Psoas muscle (tissue), 8 donors: ENCODE data around the gene MRTFB. TPM values are rescaled to one million over a fixed set of nuclear protein-coding genes. Genes with fewer than 3 reads are reported as not detected.

Source experiments
- ATAC-seq, 4 donors: fragments of 200-7000 bp; cut with Tn5 transposase; one replicate each; pipeline ENCODE4 v1.9.1; 2020; ENCODE audit warnings: moderate library complexity in 3 of 4, mild to moderate bottlenecking in 2 of 4
- DNase-seq, 2 donors: peaks; one replicate each; pipeline ENCODE4 v3.0.0-alpha.2; 2020
- H3K27ac ChIP-seq: fragments of 200-600 bp; one replicate; pipeline ENCODE4 v1.8.0; 2022
- H3K27me3 ChIP-seq, 3 donors: fragments of 200-600 bp in 1 of 3; one replicate each; pipeline versions ENCODE4 v1.6.1 to v1.8.0; 2013 to 2022; ENCODE audit warnings: low read length in 2 of 3, mild to moderate bottlenecking in 2 of 3, moderate library complexity in 1 of 3; ENCODE audit not compliant: insufficient read depth in 3 of 3
- H3K36me3 ChIP-seq, 2 donors: fragments of 200-600 bp in 1 of 2; one replicate each; pipeline versions ENCODE4 v1.6.1 to v1.8.0; 2013 to 2022; ENCODE audit warnings: low read depth in 1 of 2, mild to moderate bottlenecking in 1 of 2, moderate library complexity in 1 of 2; ENCODE audit not compliant: insufficient read depth in 1 of 2
- H3K4me1 ChIP-seq: fragments of 200-600 bp; one replicate; pipeline ENCODE4 v1.8.0; 2022
- H3K4me3 ChIP-seq: fragments of 200-600 bp; one replicate; pipeline ENCODE4 v1.8.0; 2022; ENCODE audit warnings: mild to moderate bottlenecking
- H3K9me3 ChIP-seq: fragments of 200-600 bp; one replicate; pipeline ENCODE4 v1.8.0; 2022
- CTCF ChIP-seq: fragments of 200-600 bp; IDR thresholded peaks from one replicate; pipeline ENCODE4 v1.8.0; 2022; ENCODE audit warnings: antibody characterized with exemption
- WGBS, 3 donors: extraction: QIAGEN DNeasy Blood & Tissue Kit; methylation state at CpG; one replicate each; pipeline versions ENCODE4 v1.1.6 to v1.1.7; 2013; 5-methylcytosine and 5-hydroxymethylcytosine counted together
- intact Hi-C, 2 donors: fragments of 100-400 bp; cut with DNase I; formaldehyde crosslinking; loops; one replicate each; pipeline versions ENCODE4 v1.11.0 to v1.14.2; 2022
- polyA plus RNA-seq, 3 donors: library from polyadenylated mRNA; stranded (reverse); fragments of 200-250 nt; gene quantifications; one replicate each; pipeline ENCODE4 v1.2.3, GENCODE V29; 2013
- total RNA-seq, 4 donors: library from RNA; stranded (reverse); fragmentation: NEBNext Ultra II Directional in 2 of 4; extraction: Animal tissue kit (Norgen Biotek cat#: 25700) in 2 of 4; gene quantifications; one replicate each; pipeline versions ENCODE4 v1.2.1 to v1.2.4, GENCODE V29; 2021 to 2023
- donor health status: healthy with polysubstance abuse.
- donor health status: DM: no; HTN: no; CAD: no; lungs with moderate emphysema.
- donor health status: Bipolar disorder and iron deficiency.
- donor health status: healthy.
- donor health status: DM: yes; HTN: yes; CAD: no.
- donor health status: DM: no; HTN: no; CAD: no.
- donor health status: DM: no; HTN: no; CAD: no.
- donor health status: DM: yes; HTN: yes; CAD: no.

MRTFB gene
- total and polyA plus RNA-seq, 7 donors, result 2.7 to 26.3 (median 14.1) TPM

DNA sequence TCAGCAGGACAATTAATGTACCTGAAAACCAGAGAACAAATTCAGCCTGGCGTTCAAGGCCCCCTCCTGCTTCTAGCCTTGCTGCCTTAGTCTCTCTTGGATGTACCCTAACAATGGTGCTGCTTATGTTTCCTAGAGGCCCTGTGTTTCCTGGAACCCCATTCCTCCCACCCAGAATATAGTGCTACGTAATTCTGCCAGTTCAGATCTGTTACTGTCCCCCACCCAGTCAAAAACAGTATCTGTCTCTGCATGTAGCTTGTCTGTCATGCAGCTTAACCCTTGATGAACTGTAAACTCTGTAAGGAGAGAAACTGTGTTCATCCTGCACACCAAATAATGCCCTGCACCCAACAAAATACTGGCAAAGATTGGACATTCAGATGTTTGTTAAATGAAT is 6.8 kb downstream of the MRTFB start:
- Histone ChIP-seq H3K9me3 (no peaks in the 10 kb centered on the region), H3K36me3 (peaks cover 0 to 13% of the 10 kb centered on the region in 2 donors), H3K4me3 (no peak overlapping the region), H3K27ac (no peak overlapping the region), H3K27me3 (no peaks in the 10 kb centered on the region), H3K4me1 (no peaks in the 10 kb centered on the region)
- no peak for TF ChIP-seq CTCF
- intact Hi-C loops, result loop anchor here (10.0 kb wide), 2 partner anchors 107 to 153 kb away; partner anchors contain the start of gene ERCC4 (in 1 of the 2)
- 61 to 88% (median 66%) methylated on average over 2 of the region's 2 CpGs for WGBS, 3 donors
- ATAC-seq (no peak), DNase-seq (no peak)

DNA sequence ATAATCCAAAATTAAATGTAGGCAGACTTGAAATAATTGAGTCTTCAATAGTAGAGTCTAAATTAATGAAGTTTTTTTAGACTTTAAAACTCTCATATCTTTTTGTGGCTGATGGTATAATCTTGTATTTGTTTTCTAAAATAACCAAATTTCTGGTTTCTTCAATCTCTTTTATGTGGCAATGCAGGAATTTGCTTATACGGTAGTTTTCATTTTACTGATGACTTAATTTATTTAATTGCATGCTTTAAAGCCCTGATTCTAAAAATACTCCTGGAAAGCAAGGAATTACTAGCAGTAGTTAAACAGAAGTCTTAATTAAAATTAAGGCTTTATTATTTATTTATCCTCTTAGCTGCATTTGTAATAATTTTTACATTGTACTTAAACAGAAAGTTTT is 15.4 kb downstream of the MRTFB start:
- Histone ChIP-seq H3K27me3 (no peaks in the 10 kb centered on the region), H3K27ac (no peak overlapping the region), H3K36me3 (no peaks in the 10 kb centered on the region), H3K9me3 (no peaks in the 10 kb centered on the region), H3K4me3 (no peak overlapping the region), H3K4me1 (peaks cover 39% of the 10 kb centered on the region)
- no peak for DNase-seq
- 60 to 78% (median 65%) methylated on average over 1 of the region's 1 CpG for WGBS, 3 donors
- no peak for ATAC-seq
- intact Hi-C loops, result no loop called here
- no peak for TF ChIP-seq CTCF

- Histone ChIP-seq H3K36me3 (no peaks in the 10 kb centered on the region), H3K4me1 (peaks cover 41% of the 10 kb centered on the region), H3K27me3 (no peaks in the 10 kb centered on the region), H3K9me3 (no peaks in the 10 kb centered on the region), H3K4me3 (no peak overlapping the region), H3K27ac (no peak overlapping the region)
- no peak for ATAC-seq
- no peak for TF ChIP-seq CTCF
- WGBS, 3 donors, result 82 to 96% (median 85%) methylated on average over 1 of the region's 1 CpG
- intact Hi-C loops, result no loop called here
- DNase-seq, result no peak
Measured at GRCh38 chr16:14087181-14087580, 16.1 kb downstream of the MRTFB start.

- Histone ChIP-seq H3K4me1 (peaks cover 46% of the 10 kb centered on the region), H3K9me3 (no peaks in the 10 kb centered on the region), H3K36me3 (no peaks in the 10 kb centered on the region), H3K4me3 (no peak overlapping the region), H3K27ac (no peak overlapping the region), H3K27me3 (no peaks in the 10 kb centered on the region)
- intact Hi-C loops, result no loop called here
- ATAC-seq, result no peak
- no peak for DNase-seq
- no peak for TF ChIP-seq CTCF
- WGBS, 3 donors, result 87 to 88% (median 87%) methylated on average over 3 of the region's 3 CpGs
Measured at GRCh38 chr16:14087590-14088154, 16.6 kb downstream of the MRTFB start.

- WGBS, 3 donors, result 48 to 82% (median 53%) methylated on average over 6 of the region's 6 CpGs
- Histone ChIP-seq H3K9me3 (no peaks in the 10 kb centered on the region), H3K4me3 (no peak overlapping the region), H3K27me3 (no peaks in the 10 kb centered on the region), H3K27ac (no peak overlapping the region), H3K4me1 (peaks cover 52% of the 10 kb centered on the region), H3K36me3 (no peaks in the 10 kb centered on the region)
- ATAC-seq (peak in 1 of 4 donors; percentile 76), DNase-seq (no peak)
- TF ChIP-seq CTCF, result no peak
- intact Hi-C loops, result no loop called here
Measured at GRCh38 chr16:14088155-14088753, 17.1 kb downstream of the MRTFB start.
